Prostate gland (tissue), 2 donors: ENCODE results near the gene ZMIZ1.

Experiments used
- CTCF ChIP-seq, 4 experiments: fragments of 200-600 bp in 2 of 4; fragments of 450-650 bp in 2 of 4; sonication (generic) in 2 of 4; IDR thresholded peaks; 1 replicate in 3 of 4; 2 replicates in 1 of 4; pipeline ENCODE4 v1.5.1; 2016 to 2019; ENCODE audit warnings: antibody characterized with exemption in 4 of 4, mild to moderate bottlenecking in 2 of 4, moderate library complexity in 2 of 4
- POLR2A ChIP-seq: fragments of 450-650 bp; IDR thresholded peaks from one replicate; pipeline ENCODE4 v1.6.1; 2016; ENCODE audit warnings: antibody characterized with exemption, mild to moderate bottlenecking

GRCh38 chr10:79183468-79183865 lies 114.7 kb downstream of the ZMIZ1 start:
- TF ChIP-seq CTCF (IDR thresholded peaks at IDR 0.05): no peak
- no peak for TF ChIP-seq POLR2A
